Astrocyte of the cerebellum (primary cell): Measurements from ENCODE around the gene DHFR.
"Not testable (repeated sequence)": the region's sequence is repeated elsewhere in the genome, so short reads cannot be mapped to it uniquely, and the experiment has no call there.

Experiments used
- DNase-seq: peaks from one replicate; pipeline ENCODE4 v3.0.0-alpha.2; 2011; ENCODE audit warnings: low read depth
- H3K4me3 ChIP-seq: 2 replicates; pipeline ENCODE4 v1.5.1; 2011; ENCODE audit warnings: mild to moderate bottlenecking, low read depth, low read length, moderate library complexity
- in situ Hi-C: cut with HindIII; loops from 2 replicates; pipeline ENCODE4 v1.10.0; 2017; ENCODE audit warnings: low sequenced_read_pairs
- TF ChIP-seq, protein P1 (sequence below): IDR thresholded peaks from 2 replicates; pipeline ENCODE4 v1.5.1; 2012; ENCODE audit warnings: low read length, low read depth, moderate library complexity, mild to moderate bottlenecking; ENCODE audit errors: missing control alignments

DHFR gene

DNA sequence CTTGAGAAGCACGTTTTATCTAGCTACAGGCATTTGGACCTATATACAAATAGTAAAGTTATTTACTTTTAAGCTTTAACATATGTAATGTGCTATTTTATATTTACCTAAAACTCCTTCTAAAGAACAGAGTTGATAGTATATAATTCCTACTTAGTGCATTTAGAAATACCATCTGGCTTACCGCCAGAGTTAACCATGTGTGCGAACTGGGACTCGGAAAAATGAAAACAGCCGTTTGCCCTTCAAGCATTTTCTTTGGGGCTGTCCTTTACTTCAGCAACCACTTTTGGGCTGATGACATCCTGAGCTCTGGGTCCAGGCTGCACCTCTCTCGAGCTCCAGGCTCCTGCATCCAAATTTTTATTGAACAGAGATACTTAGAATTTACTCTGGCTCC lies 21.9 kb upstream of the DHFR start:
- in situ Hi-C loops = no loop called here
- H3K4me3 ChIP-seq = no peak overlapping the region
- no peak for DNase-seq
- TF ChIP-seq, protein P1, sequence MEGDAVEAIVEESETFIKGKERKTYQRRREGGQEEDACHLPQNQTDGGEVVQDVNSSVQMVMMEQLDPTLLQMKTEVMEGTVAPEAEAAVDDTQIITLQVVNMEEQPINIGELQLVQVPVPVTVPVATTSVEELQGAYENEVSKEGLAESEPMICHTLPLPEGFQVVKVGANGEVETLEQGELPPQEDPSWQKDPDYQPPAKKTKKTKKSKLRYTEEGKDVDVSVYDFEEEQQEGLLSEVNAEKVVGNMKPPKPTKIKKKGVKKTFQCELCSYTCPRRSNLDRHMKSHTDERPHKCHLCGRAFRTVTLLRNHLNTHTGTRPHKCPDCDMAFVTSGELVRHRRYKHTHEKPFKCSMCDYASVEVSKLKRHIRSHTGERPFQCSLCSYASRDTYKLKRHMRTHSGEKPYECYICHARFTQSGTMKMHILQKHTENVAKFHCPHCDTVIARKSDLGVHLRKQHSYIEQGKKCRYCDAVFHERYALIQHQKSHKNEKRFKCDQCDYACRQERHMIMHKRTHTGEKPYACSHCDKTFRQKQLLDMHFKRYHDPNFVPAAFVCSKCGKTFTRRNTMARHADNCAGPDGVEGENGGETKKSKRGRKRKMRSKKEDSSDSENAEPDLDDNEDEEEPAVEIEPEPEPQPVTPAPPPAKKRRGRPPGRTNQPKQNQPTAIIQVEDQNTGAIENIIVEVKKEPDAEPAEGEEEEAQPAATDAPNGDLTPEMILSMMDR = no peak

DNA sequence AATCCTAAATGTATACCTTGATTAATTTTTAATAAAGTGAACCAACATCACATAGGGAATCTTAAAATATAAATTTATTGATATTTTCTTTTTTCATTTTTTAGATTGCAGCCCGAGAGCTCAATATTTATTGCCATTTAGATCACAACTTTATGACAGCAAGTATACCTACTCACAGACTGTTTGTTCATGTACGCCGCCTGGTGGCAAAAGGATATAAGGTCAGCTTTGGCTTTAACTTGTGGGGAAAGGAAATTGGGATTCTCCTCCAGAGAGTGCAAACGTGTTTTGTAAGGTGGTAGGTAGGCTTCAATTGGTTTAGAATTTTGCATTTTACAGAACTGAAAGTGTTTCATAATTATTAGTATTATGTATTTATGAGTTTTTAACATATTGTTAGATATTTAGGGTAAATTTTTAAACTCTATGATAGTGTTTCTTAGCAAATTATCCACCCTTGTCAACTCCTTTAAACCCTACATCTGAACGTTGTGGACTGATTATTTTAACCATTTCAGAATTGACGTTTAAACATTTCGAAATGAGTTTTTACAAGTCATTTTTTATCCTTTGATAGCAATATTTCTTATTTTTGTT lies 17.5 kb upstream of the DHFR start:
- peak; percentile 60 for DNase-seq
- H3K4me3 ChIP-seq = no peak overlapping the region
- in situ Hi-C loops = no loop called here
- TF ChIP-seq, protein P1 = peak; percentile 90

DNA sequence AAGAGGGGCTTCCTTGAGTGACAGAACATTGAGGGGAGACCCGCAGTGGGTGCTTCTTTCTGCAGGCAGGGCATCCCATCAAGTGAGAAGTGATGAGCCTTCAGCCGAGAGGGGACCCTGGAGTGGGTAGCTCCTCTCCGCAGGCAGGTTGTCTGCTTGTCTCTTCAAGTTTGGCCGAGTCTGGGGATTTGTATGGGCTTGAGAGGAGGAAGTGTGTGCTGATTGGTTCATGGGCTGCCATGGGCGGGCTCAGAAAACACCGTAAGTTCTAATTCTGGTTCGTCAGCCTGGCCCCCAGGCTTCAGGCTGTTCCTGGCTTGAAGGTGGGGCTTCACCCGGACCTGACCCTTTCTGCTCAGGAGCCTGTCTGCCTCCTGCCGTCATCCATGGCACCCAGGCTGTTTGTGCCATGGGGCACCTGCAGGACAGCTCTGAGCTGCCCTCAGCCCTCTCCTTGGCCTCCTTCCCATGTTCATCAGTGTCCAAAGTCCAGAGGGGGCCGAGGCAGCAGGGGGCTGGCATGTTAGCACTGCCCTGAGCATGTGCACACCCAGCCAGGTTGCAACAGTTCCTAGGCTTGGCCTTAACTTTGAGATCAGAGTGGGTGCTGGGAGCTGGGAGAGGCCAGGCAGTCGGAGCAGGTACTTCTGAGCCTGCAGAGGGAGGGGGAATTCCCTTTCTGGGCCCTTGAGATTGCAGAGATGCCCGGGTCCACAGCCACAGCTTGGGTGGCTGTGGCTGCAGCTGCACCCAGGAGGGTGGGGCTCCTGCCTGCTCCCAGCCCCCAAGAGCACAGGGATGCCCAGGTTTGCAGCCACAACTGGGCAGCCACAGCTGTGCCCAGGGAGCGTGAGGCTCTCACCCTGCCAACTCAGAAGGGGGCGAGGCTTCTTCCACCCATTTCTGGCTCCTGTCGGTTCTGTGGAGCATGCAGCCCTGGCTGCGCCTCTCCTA lies 13.5 kb upstream of the DHFR start:
- in situ Hi-C loops = no loop called here
- DNase-seq = no peak
- H3K4me3 ChIP-seq = no peak overlapping the region
- TF ChIP-seq, protein P1 = no peak

DNA sequence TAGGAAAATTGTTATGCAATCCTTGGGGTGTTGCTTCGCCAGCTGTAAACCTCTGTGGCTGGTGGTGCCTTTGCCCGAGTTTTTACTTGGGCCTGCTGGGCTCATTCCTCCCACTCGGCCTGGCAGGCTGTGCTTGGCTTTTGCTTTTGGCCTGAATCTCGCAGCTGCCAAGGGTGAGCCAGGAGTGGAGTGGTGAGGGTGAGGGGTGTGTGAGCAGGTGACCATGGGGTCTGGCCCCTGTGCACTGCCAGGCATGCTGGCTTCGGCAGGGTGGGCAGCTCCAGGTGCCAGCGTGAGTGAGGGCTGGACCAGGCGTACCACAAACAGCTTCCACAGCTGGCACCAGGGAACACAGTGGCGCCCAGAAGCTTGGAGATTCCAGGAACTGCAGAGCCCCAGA lies 12.6 kb upstream of the DHFR start:
- DNase-seq = no peak
- TF ChIP-seq, protein P1 = no peak
- in situ Hi-C loops = no loop called here
- H3K4me3 ChIP-seq = no peak overlapping the region

DNA sequence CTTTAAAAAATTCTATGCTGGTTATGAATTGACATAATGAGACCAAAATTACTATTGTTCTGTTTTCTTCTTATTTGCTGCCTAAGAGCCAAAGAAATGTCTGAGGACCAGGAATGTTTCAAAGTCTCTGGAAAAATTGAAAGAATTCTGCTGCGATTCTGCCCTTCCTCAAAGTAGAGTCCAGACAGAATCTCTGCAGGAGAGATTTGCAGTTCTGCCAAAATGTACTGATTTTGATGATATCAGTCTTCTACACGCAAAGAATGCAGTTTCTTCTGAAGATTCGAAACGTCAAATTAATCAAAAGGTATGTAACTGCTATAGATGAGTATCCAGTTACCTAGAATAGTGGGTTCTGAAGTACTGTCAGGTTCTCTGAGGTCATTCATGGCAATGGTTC lies 10.3 kb upstream of the DHFR start:
- no peak overlapping the region for H3K4me3 ChIP-seq
- no peak for DNase-seq
- in situ Hi-C loops = no loop called here
- TF ChIP-seq, protein P1 = no peak

DNA sequence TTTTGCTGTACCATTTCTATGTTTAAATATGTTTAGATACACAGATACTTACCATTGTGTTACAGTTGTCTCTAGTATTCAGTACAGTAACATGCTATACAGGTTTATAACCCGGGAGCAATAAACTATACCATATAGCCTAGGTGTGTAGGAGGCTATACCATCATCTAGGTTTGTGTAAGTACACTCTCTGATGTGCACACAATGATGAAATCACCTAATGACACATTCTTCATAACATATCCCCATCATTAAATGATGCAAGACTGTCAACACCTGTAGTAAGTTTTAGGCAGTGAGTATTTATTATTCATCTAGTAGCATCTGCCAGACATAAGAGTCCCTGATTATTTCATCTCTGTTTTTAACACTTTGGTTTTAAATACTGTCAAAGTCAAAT lies 7.3 kb upstream of the DHFR start:
- DNase-seq = no peak
- in situ Hi-C loops = no loop called here
- no peak overlapping the region for H3K4me3 ChIP-seq
- TF ChIP-seq, protein P1 = no peak

DNA sequence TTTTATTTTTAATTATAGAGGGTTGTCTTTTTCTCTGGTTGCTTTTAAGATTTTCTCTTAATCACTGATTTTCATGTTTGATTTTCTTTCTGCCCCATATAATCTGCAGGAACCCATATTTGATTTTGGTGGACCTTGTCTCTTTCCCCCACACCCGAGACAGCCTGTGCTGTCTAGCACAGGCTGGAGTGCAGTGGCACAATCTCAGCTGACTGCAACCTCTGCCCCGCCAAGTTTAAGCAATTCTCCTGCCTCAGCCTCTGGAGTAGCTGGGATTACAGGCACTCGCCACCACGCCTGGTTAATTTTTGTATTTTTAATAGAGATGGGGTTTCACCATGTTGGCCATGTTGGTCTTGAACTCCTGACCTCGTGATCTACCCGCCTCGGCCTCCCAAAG lies 5.9 kb upstream of the DHFR start:
- in situ Hi-C loops, DNase-seq, H3K4me3 ChIP-seq: not testable (repeated sequence)
